Activated naive CD8-positive, alpha-beta T cell treated with anti-CD3 and anti-CD28 coated beads, Interleukin-2, amount 50 U/mL, for 24 hours (primary cell): ENCODE results near the gene SREBF1.
"Not testable (repeated sequence)": the region's sequence is repeated elsewhere in the genome, so short reads cannot be mapped to it uniquely, and the experiment has no call there.

ENCODE experiments used
- ATAC-seq: fragments of 150-1000 bp; cut with Tn5 transposase; one replicate; pipeline ENCODE4 v1.10.0; 2021
- DNase-seq: peaks from one replicate; pipeline ENCODE4 v3.0.0; 2021
- H3K27ac Mint-ChIP-seq: one replicate; pipeline ENCODE4 v1.8.0; 2021; ENCODE audit warnings: mild to moderate bottlenecking, mixed read lengths
- H3K27me3 Mint-ChIP-seq: one replicate; pipeline ENCODE4 v1.8.0; 2021; ENCODE audit warnings: mixed read lengths
- H3K36me3 Mint-ChIP-seq: one replicate; pipeline ENCODE4 v1.8.0; 2021; ENCODE audit warnings: low read depth, mixed read lengths
- H3K4me1 Mint-ChIP-seq: one replicate; pipeline ENCODE4 v1.8.0; 2021; ENCODE audit warnings: mixed read lengths
- H3K4me3 Mint-ChIP-seq: one replicate; pipeline ENCODE4 v1.8.0; 2021; ENCODE audit warnings: mild to moderate bottlenecking, moderate library complexity, mixed read lengths
- H3K9me3 Mint-ChIP-seq: one replicate; pipeline ENCODE4 v1.8.0; 2021; ENCODE audit warnings: mixed read lengths

Gene SREBF1

DNA sequence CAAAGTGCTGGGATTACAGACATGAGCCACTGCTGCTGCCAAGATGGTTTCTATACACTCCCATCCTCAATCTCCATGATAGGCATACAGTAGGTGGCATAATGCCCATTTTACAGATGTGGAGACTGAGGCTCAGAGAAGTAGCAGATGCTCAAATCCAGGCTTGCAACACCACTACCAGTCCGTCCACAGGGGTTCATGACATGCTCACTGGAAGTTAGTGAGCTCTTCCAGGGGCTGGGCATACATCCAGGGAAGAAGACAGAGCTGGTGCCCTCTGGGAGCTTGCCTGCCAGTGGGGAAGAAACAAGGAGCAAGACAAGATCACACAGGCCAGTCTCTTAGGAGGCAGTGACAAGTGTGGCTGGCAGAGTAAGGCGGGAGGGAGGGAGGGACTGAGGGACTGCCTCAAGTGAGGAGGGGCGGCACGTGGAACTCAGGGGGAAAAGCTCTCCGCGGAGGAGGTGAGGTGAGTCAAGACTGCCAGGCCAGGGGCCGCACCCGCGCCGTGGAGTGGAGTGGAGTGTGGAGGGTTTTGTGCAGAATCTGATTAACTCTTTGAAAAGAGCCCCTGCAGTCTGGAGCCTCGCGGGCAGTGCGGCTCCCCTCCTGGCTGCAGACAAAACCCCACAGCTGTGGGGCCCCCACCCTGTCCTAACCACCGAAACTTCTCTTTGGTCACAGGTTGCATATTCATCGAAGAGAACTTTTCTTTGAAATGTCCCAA, 27.9 kb downstream of the SREBF1 start:
- H3K36me3 Mint-ChIP-seq: peaks cover 9% of the 10 kb centered on the region
- DNase-seq: peak; percentile 30
- H3K9me3 Mint-ChIP-seq: no peaks in the 10 kb centered on the region
- H3K4me1 Mint-ChIP-seq: peaks cover 21% of the 10 kb centered on the region
- no peaks in the 10 kb centered on the region for H3K27me3 Mint-ChIP-seq
- peak overlapping the region; percentile 48 for H3K4me3 Mint-ChIP-seq
- ATAC-seq: peak; percentile 45
- peak overlapping the region; percentile 44 for H3K27ac Mint-ChIP-seq

DNA sequence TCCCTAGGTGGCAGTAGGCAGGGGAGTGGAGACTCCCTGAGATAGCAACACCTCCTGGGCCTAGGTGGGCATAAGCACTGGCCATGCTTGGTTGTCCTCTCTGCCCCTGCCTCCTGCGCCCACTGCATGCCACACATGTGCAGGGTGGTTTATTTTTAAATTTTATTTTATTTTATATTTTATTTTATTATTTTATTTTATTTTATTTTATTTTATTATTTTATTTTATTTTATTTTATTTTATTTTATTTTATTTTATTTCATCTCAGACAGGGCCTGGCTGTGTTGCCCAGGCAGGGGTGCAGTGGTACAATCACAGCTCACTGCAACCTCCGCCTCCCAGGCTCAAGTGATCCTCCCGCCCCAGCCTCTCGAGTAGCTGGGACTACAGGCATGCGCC, 28.6 kb downstream of the SREBF1 start:
- not testable (repeated sequence) for H3K9me3 Mint-ChIP-seq, DNase-seq, H3K4me3 Mint-ChIP-seq, ATAC-seq, H3K27ac Mint-ChIP-seq, H3K27me3 Mint-ChIP-seq, H3K36me3 Mint-ChIP-seq
- H3K4me1 Mint-ChIP-seq: peaks cover 20% of the 10 kb centered on the region

DNA sequence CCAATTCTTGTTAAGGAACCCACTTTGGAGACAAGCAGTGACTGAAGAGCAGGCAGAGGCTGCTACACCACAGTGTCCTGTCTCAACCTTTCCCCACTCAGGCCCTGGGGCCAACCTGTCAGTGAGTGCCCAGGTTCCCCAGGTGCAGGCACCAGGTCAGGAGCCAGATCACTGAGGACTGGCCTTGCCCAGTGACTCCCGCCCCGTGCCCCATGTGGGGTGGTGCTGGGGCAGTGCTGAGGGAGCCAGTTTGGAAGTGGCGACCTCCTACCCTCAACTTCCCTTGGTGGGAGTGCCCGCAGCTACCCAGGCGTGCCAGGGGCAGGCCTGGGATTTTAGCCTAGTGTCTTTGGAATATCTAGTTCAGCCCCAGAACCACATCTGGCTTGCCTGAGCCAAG, 29.3 kb downstream of the SREBF1 start:
- Mint-ChIP-seq H3K27ac (no peak overlapping the region), H3K27me3 (no peaks in the 10 kb centered on the region), H3K36me3 (peaks cover 6% of the 10 kb centered on the region), H3K4me3 (no peak overlapping the region), H3K4me1 (peaks cover 16% of the 10 kb centered on the region), H3K9me3 (no peaks in the 10 kb centered on the region)
- DNase-seq (no peak), ATAC-seq (no peak)

DNA sequence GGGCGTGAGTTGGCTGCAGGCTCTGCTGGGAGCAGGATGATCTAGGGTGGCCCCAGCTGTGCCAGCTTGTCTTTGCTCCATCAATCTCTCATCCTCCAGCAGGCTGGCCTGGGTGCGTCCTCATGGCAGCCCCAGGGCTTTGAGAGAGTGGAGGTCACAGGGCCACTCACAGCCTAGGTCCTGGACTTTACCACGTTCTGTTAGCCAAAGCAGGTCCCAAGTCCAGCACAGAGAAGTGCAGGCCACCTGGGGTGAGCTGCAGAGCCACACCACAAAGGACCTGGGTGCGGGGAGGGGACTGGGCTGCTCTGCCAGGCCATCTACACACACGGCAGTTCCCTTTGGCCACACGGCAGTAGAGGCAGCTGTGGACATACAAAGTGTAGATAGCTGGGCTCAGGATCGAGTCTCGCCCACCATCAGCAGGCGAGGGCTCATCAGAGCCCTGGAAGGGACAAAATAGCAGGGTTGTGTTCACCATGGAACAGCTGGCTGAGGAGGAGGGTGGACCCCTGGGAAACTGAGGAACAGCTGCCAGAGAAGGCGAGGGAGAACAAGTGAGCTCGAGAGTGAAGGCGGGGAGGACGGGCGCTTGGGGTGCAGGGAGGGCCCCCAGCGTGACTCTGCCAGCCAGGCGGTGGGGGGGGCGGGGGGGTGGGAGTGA, 30.0 kb downstream of the SREBF1 start:
- Mint-ChIP-seq H3K9me3 (no peaks in the 10 kb centered on the region), H3K4me3 (no peak overlapping the region), H3K27me3 (no peaks in the 10 kb centered on the region), H3K27ac (no peak overlapping the region), H3K36me3 (peaks cover 6% of the 10 kb centered on the region), H3K4me1 (peaks cover 12% of the 10 kb centered on the region)
- no peak for DNase-seq
- ATAC-seq: no peak

DNA sequence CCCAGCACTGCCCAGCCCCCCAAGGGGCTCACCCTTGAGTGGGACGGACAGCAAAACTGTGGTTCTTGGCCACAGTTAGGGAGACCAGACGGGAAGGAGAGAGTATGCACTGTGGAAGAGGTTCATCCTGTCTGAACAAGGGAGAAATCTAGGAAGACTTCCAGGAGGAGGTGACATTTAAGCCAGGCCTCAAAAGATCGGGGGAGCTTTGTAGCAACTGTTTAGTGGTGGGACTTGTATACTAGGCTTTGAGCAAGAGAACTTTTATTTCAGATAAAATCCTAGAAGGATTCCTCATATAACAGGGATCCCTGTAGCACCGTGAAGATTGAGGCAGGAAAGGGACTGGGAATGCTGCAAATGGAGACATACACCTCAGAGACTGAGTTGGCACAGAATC, 30.8 kb downstream of the SREBF1 start:
- DNase-seq: no peak
- Mint-ChIP-seq H3K4me1 (peaks cover 9% of the 10 kb centered on the region), H3K4me3 (no peak overlapping the region), H3K27ac (no peak overlapping the region), H3K36me3 (peaks cover 3% of the 10 kb centered on the region), H3K9me3 (no peaks in the 10 kb centered on the region), H3K27me3 (no peaks in the 10 kb centered on the region)
- ATAC-seq: no peak

DNA sequence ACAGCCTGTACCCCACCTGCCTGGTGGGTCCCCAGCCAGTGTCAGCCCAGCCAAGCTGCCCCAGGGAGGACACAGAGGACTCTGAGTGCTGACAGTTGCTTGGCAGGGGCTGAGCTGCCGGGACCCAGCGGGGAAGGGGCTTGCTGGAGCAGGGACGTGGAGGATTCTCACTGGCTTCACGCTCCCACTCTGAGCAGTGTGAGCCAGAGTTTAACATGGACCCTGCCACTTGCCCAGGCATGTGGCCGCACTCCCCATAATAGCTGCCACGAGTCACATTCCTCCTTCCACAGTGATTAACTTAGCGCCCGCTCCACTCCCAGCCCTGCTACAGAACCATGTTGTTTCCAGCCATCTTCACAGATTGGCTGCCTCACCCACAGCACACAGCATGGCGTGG, 31.2 kb downstream of the SREBF1 start:
- Mint-ChIP-seq H3K36me3 (peaks cover 3% of the 10 kb centered on the region), H3K4me3 (no peak overlapping the region), H3K27me3 (no peaks in the 10 kb centered on the region), H3K27ac (no peak overlapping the region), H3K9me3 (no peaks in the 10 kb centered on the region), H3K4me1 (peaks cover 9% of the 10 kb centered on the region)
- ATAC-seq: no peak
- DNase-seq: no peak

DNA sequence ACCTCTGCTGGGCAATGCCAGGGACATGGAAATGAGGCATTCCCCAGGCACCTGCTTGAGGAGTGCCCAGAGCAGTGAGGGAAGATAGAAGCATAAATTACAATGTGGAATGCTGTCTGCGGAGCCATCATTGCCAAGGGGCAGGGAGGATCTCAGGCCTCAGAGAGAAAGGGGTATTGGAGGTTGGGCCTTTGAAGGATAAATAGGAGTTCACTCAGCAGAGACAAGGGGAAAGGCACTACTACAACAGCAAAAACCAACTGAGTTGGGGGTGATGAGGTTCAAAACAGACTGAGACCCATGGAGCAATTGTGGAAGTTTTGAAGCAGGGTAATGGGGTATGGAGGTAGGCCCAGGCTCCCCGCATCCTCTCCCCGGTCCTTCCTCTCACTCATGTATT, 32.8 kb downstream of the SREBF1 start:
- H3K9me3 Mint-ChIP-seq: no peaks in the 10 kb centered on the region
- no peak overlapping the region for H3K4me3 Mint-ChIP-seq
- peaks cover 3% of the 10 kb centered on the region for H3K36me3 Mint-ChIP-seq
- DNase-seq: no peak
- H3K27me3 Mint-ChIP-seq: no peaks in the 10 kb centered on the region
- ATAC-seq: no peak
- H3K27ac Mint-ChIP-seq: no peak overlapping the region
- H3K4me1 Mint-ChIP-seq: peaks cover 6% of the 10 kb centered on the region

DNA sequence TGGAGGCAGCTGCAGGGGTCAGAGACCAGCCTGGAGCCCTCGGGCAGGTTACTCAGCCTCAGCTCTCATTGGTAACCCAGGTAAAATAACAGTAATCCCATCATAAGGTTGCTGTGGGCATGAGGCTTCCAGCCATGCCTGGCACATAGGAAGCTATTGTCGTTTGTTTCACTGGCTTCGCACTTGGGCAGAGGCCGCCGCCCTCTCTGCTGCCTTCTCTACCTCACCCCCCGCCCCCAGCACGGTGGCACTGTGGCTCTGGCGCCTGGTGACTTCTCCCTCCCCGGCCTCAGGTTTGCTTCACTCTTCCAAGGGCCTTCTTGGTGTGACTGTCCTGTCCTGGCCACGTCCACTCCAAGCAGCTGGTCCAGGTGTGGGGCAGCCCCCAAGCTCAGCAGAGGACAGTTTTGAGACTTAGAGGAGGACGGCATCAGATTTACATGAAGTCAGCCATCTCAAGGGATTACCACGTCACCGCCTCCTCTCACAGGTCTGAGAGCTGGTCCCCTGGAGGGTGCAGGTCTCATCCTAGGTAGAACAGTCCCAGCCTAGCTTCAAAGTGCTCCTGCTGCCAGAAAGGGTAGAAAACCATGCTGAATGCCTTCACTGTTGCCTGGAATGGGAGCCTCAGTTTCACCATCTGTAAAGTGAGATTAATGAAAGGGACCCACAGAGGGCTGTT, 34.8 kb downstream of the SREBF1 start:
- Mint-ChIP-seq H3K36me3 (peaks cover 7% of the 10 kb centered on the region), H3K27ac (no peak overlapping the region), H3K4me1 (no peaks in the 10 kb centered on the region), H3K9me3 (no peaks in the 10 kb centered on the region), H3K27me3 (no peaks in the 10 kb centered on the region), H3K4me3 (no peak overlapping the region)
- DNase-seq (no peak), ATAC-seq (no peak)

DNA sequence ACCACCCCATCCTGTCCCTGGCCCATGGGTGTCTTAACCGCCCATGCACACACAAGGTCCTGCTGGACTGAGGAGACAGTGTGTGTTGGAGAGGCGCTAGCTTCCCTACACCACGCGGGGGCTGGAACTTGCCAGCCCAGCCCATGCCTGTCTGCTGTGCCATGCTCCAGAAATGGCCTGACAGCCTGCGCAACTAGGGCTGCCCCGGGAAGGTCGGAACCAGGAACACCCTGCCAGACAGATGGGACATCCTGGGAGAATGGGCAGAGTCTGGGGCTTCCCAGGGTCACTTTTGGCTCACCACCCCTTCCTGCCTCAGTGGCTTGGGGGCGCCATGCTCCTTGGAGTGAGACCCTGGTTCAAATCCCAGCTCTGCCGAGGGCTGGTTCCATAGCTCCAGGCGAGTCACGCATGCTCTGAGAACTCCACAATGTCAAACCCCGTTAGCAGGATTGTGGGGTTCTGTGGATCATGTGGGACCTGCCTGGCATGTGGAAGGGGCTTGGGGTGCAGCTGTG, 36.2 kb downstream of the SREBF1 start:
- no peaks in the 10 kb centered on the region for H3K27me3 Mint-ChIP-seq
- H3K9me3 Mint-ChIP-seq: no peaks in the 10 kb centered on the region
- ATAC-seq: no peak

DNA sequence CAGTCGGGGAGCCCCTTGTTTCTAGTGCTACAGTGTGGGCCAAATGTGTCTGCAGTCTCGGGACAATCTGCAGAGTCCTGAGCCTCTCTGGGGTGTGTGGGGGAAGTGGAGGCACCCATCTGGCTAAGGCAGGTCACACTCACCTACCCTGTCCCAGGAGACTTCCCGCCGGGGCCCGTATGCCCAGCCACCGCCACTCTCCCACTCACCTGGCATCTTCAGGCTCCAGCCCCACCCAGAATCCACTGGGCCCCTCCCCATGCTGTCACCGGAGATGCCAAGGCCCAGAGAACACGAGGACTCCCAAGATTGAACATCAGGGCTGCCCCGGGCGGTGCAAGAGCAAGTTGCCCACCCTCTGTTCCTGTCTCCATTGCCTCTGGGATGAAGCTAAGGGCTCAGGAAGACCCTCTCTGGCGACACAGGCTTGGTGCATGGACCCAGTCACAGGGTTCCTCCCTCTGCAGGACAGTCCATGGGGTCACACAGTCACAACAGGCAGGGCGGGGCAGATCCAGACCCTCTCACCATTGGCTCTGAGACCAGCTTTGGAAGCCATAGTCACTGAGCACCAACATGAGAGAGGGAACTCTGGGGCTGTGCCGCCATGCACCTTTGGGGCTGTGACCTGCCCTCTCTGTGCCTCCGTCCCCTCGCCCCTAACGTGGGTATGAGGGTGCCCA, 38.1 kb downstream of the SREBF1 start:
- ATAC-seq (no peak), DNase-seq (no peak)
- H3K9me3 Mint-ChIP-seq: no peaks in the 10 kb centered on the region
- H3K27me3 Mint-ChIP-seq: no peaks in the 10 kb centered on the region
- no peak overlapping the region for H3K27ac Mint-ChIP-seq
- peaks cover 9% of the 10 kb centered on the region for H3K36me3 Mint-ChIP-seq
- H3K4me1 Mint-ChIP-seq: peaks cover 4% of the 10 kb centered on the region
- H3K4me3 Mint-ChIP-seq: no peak overlapping the region

More for the DNA sequence above, 36.2 kb downstream of the SREBF1 start:
- Mint-ChIP-seq H3K27ac (no peak overlapping the region), H3K36me3 (peaks cover 7% of the 10 kb centered on the region), H3K4me3 (no peak overlapping the region), H3K4me1 (no peaks in the 10 kb centered on the region)
- no peak for DNase-seq

DNA sequence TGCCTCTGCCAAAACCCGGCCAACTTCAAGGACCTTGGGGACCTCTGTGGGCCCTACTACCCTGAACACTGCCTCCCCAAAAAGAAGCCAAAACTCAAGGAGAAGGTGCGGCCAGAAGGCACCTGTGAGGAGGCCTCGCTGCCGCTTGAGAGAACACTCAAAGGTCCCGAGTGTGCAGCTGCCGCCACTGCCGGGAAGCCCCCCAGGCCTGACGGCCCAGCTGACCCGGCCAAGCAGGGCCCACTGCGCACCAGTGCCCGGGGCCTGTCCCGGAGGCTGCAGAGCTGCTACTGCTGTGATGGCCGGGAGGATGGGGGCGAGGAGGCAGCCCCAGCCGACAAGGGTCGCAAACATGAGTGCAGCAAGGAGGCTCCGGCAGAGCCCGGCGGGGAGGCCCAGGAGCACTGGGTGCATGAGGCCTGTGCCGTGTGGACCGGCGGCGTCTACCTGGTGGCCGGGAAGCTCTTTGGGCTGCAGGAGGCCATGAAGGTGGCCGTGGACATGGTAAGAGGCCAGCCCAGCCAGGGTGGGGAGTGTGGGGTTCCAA, 38.7 kb downstream of the SREBF1 start:
- H3K9me3 Mint-ChIP-seq: no peaks in the 10 kb centered on the region
- no peaks in the 10 kb centered on the region for H3K27me3 Mint-ChIP-seq
- no peak for DNase-seq
- no peak overlapping the region for H3K27ac Mint-ChIP-seq
- peaks cover 8% of the 10 kb centered on the region for H3K4me1 Mint-ChIP-seq
- no peak for ATAC-seq
- peaks cover 9% of the 10 kb centered on the region for H3K36me3 Mint-ChIP-seq
- H3K4me3 Mint-ChIP-seq: no peak overlapping the region

DNA sequence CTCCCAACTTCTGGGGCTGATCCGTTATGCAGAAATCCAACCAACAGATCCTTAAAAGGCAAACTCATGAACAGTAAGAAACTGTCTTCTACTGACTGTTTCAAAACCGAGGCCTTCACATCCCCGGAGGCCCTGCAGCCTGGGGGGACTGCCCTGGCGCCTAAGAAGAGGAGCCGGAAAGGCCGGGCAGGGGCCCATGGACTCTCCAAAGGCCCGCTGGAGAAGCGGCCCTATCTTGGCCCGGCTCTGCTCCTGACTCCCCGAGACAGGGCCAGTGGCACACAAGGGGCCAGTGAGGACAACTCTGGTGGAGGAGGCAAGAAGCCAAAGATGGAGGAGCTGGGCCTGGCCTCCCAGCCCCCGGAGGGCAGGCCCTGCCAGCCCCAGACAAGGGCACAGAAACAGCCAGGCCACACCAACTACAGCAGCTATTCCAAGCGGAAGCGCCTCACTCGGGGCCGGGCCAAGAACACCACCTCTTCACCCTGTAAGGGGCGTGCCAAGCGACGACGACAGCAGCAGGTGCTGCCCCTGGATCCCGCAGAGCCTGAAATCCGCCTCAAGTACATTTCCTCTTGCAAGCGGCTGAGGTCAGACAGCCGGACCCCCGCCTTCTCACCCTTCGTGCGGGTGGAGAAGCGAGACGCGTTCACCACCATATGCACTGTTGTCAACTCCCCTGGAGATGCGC, 39.5 kb downstream of the SREBF1 start:
- ATAC-seq (no peak), DNase-seq (no peak)
- Mint-ChIP-seq H3K9me3 (no peaks in the 10 kb centered on the region), H3K36me3 (peaks cover 9% of the 10 kb centered on the region), H3K4me1 (peaks cover 15% of the 10 kb centered on the region), H3K27ac (no peak overlapping the region), H3K4me3 (no peak overlapping the region), H3K27me3 (no peaks in the 10 kb centered on the region)

DNA sequence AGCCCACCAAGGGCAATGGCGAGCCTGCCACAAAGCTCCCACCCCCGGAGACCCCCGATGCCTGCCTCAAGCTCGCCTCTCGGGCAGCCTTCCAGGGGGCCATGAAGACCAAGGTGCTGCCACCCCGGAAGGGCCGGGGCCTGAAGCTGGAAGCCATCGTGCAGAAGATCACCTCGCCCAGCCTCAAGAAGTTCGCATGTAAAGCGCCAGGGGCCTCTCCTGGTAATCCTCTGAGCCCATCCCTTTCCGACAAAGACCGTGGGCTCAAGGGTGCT, 40.1 kb downstream of the SREBF1 start:
- H3K27ac Mint-ChIP-seq: no peak overlapping the region
- ATAC-seq (no peak), DNase-seq (no peak)
- no peaks in the 10 kb centered on the region for H3K27me3 Mint-ChIP-seq
- H3K9me3 Mint-ChIP-seq: no peaks in the 10 kb centered on the region
- H3K4me3 Mint-ChIP-seq: no peak overlapping the region
- peaks cover 9% of the 10 kb centered on the region for H3K36me3 Mint-ChIP-seq
- H3K4me1 Mint-ChIP-seq: peaks cover 21% of the 10 kb centered on the region
